ENCODE data around the gene CARMIL1.
"Not testable (repeated sequence)": the region's sequence is repeated elsewhere in the genome, so short reads cannot be mapped to it uniquely, and the experiment has no call there.

CARMIL1 gene

DNA sequence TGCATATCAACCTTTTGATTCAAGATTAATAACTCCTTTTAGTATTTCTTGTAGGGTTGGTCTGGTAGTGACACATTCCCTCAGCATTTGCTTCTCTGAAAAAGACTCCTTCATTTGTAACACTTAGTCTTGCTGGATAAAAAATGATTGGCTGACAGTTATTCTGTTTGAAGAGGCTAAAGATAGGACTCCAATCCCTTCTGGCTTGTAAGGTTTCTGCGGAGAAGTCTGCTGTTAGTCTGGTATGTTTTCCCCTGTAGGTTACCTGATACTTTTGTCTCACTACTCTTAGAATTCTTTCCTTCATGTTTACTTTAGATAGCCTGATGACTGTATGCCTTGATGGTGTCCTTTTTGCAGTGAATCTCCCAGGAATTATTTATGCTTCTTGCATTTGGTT is 96.0 kb downstream of the CARMIL1 start:
- DNase-seq: no peak

DNA sequence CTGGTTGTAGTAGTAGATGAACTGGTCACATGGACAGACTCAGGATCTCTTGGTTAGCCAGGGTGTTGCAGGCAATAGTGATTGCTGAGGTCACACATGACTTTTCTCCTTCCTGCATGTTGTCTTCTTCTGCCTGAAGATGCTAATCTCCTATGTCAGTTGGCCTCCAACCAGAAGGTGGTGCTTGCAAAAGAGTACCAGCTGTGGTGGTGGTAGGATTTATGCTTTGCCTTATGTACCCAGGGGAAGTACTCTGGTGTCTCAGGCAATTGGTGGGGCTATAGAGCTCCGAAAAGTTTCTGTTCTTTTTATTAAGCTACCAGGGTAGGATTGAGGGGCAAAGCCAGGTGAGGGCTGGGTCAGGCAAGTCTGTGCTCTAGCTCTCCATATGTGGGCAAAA is 98.5 kb downstream of the CARMIL1 start:
- no peak for DNase-seq

- DNase-seq: no peak
These were observed 101.9 kb downstream of the CARMIL1 start for GRCh38 chr6:25381077-25381476.

- DNase-seq: not testable (repeated sequence)
These were observed 103.3 kb downstream of the CARMIL1 start for GRCh38 chr6:25382476-25382875.

DNA sequence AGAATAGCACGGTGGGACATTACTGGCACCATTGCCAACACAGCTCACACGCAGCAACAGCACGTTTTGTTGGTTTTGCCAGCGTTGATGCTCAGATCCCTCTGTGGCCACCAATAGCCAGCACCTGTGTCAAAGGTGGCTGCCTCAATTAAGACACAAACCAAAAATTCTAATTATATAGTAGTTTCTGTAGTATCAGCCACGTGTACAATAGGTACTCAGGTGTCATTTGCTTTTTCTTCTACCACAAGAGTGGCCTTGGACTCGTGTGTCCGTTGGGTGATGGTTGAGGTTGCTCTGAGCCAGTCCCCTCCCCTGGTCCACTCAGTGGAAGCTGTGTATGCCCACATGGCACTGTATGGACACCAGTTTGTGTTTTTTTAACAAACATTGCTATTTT is 105.1 kb downstream of the CARMIL1 start:
- DNase-seq: no peak

DNA sequence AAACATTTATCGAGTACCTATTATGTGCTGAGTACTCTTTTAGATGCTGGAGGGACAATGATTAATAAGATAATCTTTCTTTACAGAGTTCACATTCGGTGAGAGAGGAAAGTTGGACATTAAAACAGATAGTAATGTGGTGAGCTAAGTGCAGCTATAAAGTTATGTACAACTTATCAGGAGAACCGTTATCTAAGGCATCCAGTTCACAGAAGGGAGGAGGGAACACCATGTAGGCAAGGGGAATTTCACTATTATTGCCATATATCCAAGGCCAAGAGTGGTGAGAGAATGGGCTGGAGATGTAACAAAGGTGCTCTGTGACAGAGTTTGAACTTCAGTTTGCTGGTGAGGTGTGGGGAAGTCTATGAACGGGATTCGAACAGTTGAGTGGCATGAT is 105.8 kb downstream of the CARMIL1 start:
- no peak for DNase-seq

- no peak for DNase-seq
These were observed 108.3 kb downstream of the CARMIL1 start for GRCh38 chr6:25387483-25387882.

DNA sequence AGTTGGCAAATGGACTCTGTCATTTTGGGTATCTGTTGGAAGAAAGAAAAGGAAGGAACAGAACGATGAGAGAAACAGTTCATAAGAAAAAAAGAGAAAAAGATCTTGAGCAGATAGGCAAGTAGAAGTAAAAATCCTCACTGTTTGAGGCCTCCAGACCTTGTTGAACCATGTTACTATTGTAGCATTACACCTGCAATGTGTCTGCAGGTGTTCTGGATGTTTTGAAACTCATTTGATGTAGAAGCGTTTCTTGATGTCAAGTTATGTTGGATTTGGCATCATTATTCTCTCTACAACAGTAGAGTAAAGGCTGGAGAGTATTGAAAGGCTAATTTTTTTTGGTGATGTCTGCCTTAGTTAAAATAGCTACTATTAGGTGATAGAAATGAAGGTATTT is 108.7 kb downstream of the CARMIL1 start:
- DNase-seq: no peak

- no peak for DNase-seq
These were observed 109.6 kb downstream of the CARMIL1 start for GRCh38 chr6:25388776-25389175.

DNA sequence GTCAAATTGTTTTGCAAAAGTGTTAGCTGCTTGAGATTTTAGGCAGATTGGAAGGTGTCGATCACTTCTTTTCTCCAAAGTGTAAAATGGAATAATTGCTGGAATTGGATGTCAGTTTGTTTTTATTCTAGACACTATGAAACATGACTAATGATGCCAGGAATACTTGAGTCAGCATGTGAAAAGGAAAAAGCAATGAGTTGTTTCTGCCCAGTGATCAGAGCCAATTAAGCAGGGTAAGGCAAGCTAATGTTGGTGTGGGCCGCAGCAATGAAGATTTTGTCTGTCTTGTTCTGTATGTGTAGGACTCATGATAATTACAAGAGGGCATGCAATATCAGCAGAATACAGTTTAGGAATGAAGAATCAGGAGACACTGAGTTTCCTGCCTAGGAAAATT is 110.3 kb downstream of the CARMIL1 start:
- no peak for DNase-seq

DNA sequence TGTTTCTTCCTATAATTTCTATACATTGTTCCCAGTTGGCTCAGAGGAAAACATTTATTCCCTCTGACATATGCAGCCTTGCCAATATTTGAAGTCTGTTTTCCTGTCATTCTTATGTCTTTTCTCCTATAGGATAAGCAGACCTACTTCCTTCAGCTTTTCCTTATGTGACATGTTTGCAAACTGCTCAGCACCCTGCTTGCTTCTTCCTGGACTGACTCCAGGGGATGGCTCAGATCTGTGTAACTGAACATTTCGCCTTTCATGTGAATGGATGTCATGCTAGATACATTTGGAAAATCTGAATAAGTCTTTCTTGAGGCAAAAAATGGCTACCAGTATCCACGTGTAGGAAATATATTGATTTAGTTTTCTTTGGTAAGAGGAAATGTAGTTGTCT is 113.2 kb downstream of the CARMIL1 start:
- DNase-seq: no peak

GRCh38 chr6:25395731-25396130 is 116.6 kb downstream of the CARMIL1 start:
- DNase-seq: no peak

GRCh38 chr6:25397406-25397805 is 118.2 kb downstream of the CARMIL1 start:
- no peak for DNase-seq

DNA sequence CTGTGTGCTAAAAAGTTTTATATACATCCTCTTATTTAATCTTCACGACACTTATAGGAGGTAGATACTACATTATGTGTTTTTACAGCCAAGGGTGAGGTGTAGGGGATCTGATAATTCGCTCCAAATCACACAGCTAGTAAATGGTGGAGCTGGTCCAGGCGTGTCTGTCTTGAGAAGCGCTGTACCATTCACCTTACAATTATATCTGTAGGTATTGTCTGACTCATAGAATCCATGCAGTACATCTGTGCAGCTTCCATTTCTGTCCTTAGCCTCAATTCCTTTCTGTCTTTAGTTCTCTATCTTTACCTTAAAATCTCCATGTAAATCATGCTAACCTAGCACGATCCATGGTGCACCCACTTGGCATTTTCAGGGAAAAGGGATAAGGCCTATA is 120.7 kb downstream of the CARMIL1 start:
- DNase-seq: no peak

- DNase-seq: no peak
These were observed 122.5 kb downstream of the CARMIL1 start for GRCh38 chr6:25401711-25402110.

GRCh38 chr6:25402125-25402524 is 123.0 kb downstream of the CARMIL1 start:
- no peak for DNase-seq

DNA sequence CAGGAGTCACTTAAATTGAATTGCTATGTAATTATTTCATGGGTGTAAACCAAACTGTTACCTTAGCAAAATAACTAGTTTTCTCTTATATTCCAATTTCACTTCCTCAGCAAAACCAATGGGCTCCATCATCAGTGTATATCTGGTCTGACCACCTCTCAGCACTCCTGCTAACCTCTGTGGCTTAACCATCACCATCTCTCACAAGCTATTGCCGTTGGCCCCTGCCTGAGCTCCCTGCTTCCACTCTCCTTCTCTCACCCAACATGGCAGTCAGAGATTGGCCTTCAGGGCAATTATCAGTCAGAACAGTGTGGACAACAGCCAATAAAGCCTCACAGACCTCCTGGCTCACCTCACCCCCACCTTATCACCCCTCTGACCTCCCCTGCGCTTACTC is 124.0 kb downstream of the CARMIL1 start:
- DNase-seq: no peak

DNA sequence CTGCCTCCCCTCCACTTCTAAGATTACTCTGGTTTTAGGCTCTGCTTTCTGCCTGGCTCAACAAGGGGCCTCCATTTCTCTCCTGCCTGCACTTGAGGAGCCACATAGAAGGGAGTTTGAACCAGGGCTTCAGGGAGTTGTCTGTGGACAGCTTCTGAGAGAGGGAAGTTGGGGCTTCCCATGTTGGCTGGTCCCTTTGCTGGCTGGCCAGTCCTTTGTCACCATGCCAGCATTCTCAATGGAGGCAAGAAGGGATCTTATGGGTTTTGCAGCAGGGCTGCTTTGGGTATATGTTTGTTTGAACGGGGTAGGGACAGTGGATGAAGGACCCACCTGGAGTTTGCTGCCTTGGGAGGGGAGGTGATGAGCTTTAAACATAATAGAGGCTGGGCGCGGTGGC is 124.9 kb downstream of the CARMIL1 start:
- DNase-seq: no peak

GRCh38 chr6:25404693-25405169 is 125.6 kb downstream of the CARMIL1 start:
- no peak for DNase-seq

DNA sequence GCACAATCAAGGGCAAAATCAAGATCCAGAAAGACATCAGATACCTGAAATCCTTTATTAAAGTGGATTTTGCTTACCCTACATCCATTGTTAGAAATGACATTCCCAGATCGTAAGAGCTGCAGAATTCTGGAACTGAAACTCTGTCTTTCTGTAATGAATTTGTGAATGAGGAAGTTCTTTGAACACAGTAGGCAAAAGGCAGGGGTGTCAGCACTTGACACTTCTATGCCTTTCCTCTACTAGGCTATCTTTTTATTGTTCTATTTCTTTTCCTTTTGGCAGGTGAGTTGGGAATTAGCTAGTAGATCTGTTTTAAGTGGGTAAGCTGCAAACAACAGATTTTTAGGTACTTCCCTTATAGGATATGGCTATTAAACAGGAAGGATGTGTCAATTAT is 126.3 kb downstream of the CARMIL1 start:
- DNase-seq: no peak

- no peak for DNase-seq
These were observed 128.3 kb downstream of the CARMIL1 start for GRCh38 chr6:25407431-25407830.

DNA sequence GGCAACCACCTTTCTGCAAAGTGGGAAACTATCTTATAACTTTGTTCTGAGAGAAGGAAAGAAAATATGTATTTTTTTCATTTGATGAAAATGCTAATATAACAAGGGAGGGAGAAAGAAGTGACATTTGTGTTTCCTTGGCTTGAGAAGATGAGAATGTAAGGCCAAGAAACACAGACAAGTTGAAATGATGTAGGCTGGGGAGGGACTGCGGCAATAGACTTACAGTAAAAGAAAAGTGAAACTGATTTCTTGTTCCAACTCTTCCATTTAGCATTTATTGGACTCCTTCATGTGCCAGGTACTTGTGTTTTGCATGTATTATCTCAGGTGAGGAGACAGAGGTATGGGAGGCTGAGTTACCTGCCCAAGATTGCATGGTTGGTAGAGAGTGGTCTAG is 130.9 kb downstream of the CARMIL1 start:
- DNase-seq: no peak

- no peak for DNase-seq
These were observed 132.3 kb downstream of the CARMIL1 start for GRCh38 chr6:25411316-25411950.

DNA sequence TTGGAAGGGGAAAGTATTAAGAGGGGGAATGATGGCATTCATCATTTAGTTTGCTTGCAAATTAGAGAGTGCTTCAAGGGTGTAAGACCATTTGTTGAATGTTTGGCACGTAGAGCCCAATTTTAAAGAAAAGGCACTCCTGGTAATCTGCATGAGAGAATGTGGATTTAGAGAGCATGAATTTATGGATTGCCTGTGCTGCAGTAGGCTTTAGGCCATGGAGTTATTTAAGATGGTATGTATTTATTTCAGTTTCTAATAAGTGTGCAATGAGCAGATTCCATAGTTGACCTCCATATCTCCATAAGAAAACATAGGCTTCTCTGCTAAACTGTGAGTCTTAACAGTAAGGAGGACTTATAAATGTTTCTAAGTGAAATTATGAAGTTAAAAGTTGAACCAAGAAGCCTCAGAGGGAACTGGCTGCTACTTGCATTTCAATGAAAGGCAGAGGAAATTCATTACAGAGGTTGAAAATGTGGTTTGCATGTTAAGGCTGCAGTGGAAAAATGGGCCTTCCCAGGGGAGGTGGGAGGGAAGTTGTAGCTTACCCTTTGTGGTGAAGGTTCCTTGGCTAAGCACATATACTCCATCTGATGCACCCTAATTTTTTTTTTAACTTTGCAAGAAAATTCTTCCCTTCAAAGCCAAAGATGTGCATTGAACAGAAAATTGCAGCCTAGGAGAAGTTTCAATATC is 134.2 kb downstream of the CARMIL1 start:
- no peak for DNase-seq

DNA sequence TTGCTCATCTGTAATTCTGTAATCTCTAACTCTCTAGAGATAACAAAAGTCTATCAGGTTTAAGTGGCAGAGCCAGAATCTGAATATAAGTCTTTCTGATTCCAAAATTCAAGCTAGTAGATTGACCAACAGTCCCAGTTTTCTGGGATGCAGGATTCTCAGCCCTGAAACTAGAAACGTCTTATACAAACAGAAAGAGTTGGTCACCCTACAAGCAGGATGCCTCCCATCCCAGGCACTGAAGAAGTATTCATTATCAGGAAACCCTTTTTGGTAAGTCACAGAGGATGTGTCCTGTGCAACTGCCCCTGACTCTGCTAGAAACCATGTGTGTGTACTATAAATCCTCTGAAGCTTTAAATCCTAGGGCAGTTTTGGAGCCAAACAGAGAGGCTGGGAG is 135.0 kb downstream of the CARMIL1 start:
- DNase-seq: no peak
